Measurements from ENCODE around the gene SH3GL3.

Gene SH3GL3

DNA sequence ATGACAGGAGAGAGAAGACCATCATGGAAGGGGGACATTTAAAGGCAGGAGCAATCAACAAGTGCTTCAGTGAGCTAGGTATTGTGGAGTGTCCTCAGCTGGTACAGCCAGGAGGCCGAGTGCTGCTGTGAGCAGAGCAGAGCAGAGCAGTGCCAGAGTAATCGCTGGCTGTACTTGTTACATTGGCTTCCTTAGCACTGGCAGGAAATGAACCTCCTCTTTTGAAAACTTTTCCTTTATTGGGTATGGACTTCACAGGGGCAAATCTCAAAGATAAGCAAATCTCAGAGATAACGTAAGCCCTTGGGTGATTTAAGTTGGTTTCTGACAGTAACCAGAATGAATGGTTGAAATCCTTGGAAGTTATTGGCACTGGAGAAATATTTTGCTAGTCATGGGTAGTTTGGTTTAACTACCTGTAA lies 2.1 kb downstream of the SH3GL3 start:
- H3K36me3 ChIP-seq = no peaks in the 10 kb centered on the region
- peaks cover 21% of the 10 kb centered on the region for H3K27me3 ChIP-seq
- TF ChIP-seq, protein P1, sequence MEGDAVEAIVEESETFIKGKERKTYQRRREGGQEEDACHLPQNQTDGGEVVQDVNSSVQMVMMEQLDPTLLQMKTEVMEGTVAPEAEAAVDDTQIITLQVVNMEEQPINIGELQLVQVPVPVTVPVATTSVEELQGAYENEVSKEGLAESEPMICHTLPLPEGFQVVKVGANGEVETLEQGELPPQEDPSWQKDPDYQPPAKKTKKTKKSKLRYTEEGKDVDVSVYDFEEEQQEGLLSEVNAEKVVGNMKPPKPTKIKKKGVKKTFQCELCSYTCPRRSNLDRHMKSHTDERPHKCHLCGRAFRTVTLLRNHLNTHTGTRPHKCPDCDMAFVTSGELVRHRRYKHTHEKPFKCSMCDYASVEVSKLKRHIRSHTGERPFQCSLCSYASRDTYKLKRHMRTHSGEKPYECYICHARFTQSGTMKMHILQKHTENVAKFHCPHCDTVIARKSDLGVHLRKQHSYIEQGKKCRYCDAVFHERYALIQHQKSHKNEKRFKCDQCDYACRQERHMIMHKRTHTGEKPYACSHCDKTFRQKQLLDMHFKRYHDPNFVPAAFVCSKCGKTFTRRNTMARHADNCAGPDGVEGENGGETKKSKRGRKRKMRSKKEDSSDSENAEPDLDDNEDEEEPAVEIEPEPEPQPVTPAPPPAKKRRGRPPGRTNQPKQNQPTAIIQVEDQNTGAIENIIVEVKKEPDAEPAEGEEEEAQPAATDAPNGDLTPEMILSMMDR (IDR thresholded peaks at IDR 0.05; ENCODE audit: low read depth, low read length) = no peak
- no peak for DNase-seq
- no peaks in the 10 kb centered on the region for H3K9me3 ChIP-seq
- no peak overlapping the region for H3K4me3 ChIP-seq (ENCODE audit: low read depth, low read length)
- no peaks in the 10 kb centered on the region for H3K4me1 ChIP-seq

DNA sequence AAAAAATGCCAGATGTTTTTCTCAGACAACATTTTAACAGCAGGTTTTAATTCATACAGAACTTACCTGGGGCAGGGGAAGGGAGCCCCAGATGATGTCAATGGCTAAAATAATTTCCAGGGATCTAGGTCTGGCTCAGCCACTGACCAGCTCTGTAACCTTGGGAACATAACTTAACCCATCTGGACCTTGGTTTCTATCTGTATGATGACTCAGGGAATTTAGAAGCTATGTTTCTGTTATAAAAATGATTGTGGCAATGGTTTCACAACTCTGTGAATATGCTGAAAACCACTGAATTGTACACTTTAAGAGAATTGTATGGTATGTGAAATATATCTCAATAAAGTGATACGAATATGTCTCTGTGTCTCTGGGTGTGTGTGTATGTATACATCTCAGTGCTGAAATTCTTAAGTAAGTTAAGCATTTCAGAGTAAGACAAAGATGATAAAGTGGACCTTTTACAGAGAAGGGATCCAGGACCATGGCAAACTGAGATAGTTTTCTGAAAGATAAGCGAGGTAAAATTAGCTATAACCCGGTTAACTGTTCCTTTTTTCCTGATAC lies 2.9 kb downstream of the SH3GL3 start:
- DNase-seq = no peak
- no peaks in the 10 kb centered on the region for H3K36me3 ChIP-seq
- no peaks in the 10 kb centered on the region for H3K9me3 ChIP-seq
- H3K27me3 ChIP-seq = peaks cover 21% of the 10 kb centered on the region
- TF ChIP-seq, protein P1 (IDR thresholded peaks at IDR 0.05; ENCODE audit: low read depth, low read length) = no peak
- no peaks in the 10 kb centered on the region for H3K4me1 ChIP-seq
- H3K4me3 ChIP-seq (ENCODE audit: low read depth, low read length) = no peak overlapping the region

GRCh38 chr15:83457149-83457548 lies 10.0 kb downstream of the SH3GL3 start:
- TF ChIP-seq, protein P1 (IDR thresholded peaks at IDR 0.05; ENCODE audit: low read depth, low read length) = no peak
- H3K4me3 ChIP-seq (ENCODE audit: low read depth, low read length) = no peak overlapping the region
- H3K9me3 ChIP-seq = no peaks in the 10 kb centered on the region
- H3K36me3 ChIP-seq = no peaks in the 10 kb centered on the region
- no peaks in the 10 kb centered on the region for H3K4me1 ChIP-seq
- DNase-seq = no peak
- no peaks in the 10 kb centered on the region for H3K27me3 ChIP-seq

DNA sequence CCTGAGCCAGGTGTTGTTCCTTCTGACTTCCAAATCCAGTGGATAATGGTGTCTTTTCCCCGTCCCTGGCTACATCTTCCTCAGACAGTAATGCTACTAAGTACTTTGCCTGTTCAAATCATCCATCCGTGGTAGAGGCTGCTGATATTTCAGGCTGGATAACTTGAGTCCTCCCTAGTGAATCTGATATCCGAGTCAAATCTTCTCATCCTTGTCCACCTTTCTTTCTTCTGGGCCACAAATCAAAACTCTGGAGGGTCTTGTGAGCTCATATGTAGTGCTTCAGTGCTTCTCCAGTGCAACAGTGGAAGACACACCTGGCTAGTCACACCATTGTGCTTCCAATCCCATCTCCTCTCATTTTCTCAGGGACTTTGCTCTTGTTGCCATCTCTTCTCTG lies 11.2 kb downstream of the SH3GL3 start:
- H3K36me3 ChIP-seq = no peaks in the 10 kb centered on the region
- TF ChIP-seq, protein P1 (IDR thresholded peaks at IDR 0.05; ENCODE audit: low read depth, low read length) = no peak
- no peak for DNase-seq
- no peaks in the 10 kb centered on the region for H3K4me1 ChIP-seq
- H3K9me3 ChIP-seq = no peaks in the 10 kb centered on the region
- H3K27me3 ChIP-seq = no peaks in the 10 kb centered on the region
- no peak overlapping the region for H3K4me3 ChIP-seq (ENCODE audit: low read depth, low read length)

- no peak for DNase-seq
- TF ChIP-seq, protein P1 (IDR thresholded peaks at IDR 0.05; ENCODE audit: low read depth, low read length) = no peak
- no peaks in the 10 kb centered on the region for H3K4me1 ChIP-seq
- H3K27me3 ChIP-seq = no peaks in the 10 kb centered on the region
- no peak overlapping the region for H3K4me3 ChIP-seq (ENCODE audit: low read depth, low read length)
- H3K9me3 ChIP-seq = no peaks in the 10 kb centered on the region
- no peaks in the 10 kb centered on the region for H3K36me3 ChIP-seq
Observed at GRCh38 chr15:83462026-83462425, 14.9 kb downstream of the SH3GL3 start.

GRCh38 chr15:83462953-83463433 lies 15.9 kb downstream of the SH3GL3 start:
- Histone ChIP-seq H3K4me3 (ENCODE audit: low read depth, low read length) (no peak overlapping the region), H3K27me3 (no peaks in the 10 kb centered on the region), H3K9me3 (no peaks in the 10 kb centered on the region), H3K36me3 (no peaks in the 10 kb centered on the region), H3K4me1 (no peaks in the 10 kb centered on the region)
- TF ChIP-seq, protein P1 (IDR thresholded peaks at IDR 0.05; ENCODE audit: low read depth, low read length) = no peak
- no peak for DNase-seq
